K562 (cell line): ENCODE measurements around the gene CALB2. TPM values are rescaled to one million over a fixed set of nuclear protein-coding genes. Genes with fewer than 3 reads are reported as not detected.

Source experiments
- ATAC-seq: fragments of 200-7000 bp; cut with Tn5 transposase; 3 replicates; pipeline ENCODE4 v1.9.1; 2020; ENCODE audit warnings: moderate library complexity
- BruUV-seq: library from RNA; stranded (reverse); fragments of 400-500 nt; replicated peaks from 2 replicates; lab custom pipeline; 2021; lab: Mats Ljungman, UMichigan
- CTCF ChIA-PET: fragments of 300-600 bp; formaldehyde crosslinking; extraction: SDS; loops from one replicate; lab custom pipeline; 2021; ENCODE audit warnings: low intra/inter-chr PET ratio; lab: Yijun Ruan, JAX
- POLR2A ChIA-PET: fragments of 300-600, 350-650 bp; sonication (Branson Sonifier 250); formaldehyde crosslinking; extraction: SDS; loops from one replicate; lab custom pipeline; 2021; ENCODE audit warnings: antibody characterized with exemption, inconsistent platforms; lab: Yijun Ruan, JAX
- DNase-seq, 4 experiments: peaks; one replicate each; pipeline versions ENCODE4 v3.0.0 to v3.0.0-alpha.2; 2011 to 2018; ENCODE audit warnings: low spot score in 3 of 4, mixed read lengths in 3 of 4; ENCODE audit errors: extremely low read depth in 1 of 4
- FAIRE-seq: peaks from 2 replicates; lab custom pipeline; 2011; peaks lifted over from hg19 to GRCh38; lab: Jason Lieb, UNC
- H2AFZ ChIP-seq: 2 replicates; pipeline ENCODE4 v1.6.0; 2011; ENCODE audit warnings: low read depth, low read length, control low read depth, inconsistent platforms
- H3K27ac ChIP-seq: fragments of 200-600 bp; 3 replicates; pipeline ENCODE4 v1.8.0; 2011; ENCODE audit warnings: low read depth, mild to moderate bottlenecking, control low read depth, inconsistent platforms, low read length, moderate library complexity, mixed read lengths; ENCODE audit errors: extremely low read depth
- H3K27me3 ChIP-seq, 2 experiments: fragments of 300-600 bp in 1 of 2; 2 replicates in 1 of 2; 3 replicates in 1 of 2; pipeline versions ENCODE4 v1.6.0 to v1.8.0; 2011; ENCODE audit warnings: inconsistent platforms in 2 of 2, low read length in 2 of 2, mild to moderate bottlenecking in 1 of 2, mixed read lengths in 1 of 2, moderate library complexity in 1 of 2; ENCODE audit not compliant: control insufficient read depth in 2 of 2, insufficient read depth in 2 of 2
- H3K36me3 ChIP-seq: fragments of 300-600 bp; 3 replicates; pipeline ENCODE4 v1.8.0; 2011; ENCODE audit warnings: mild to moderate bottlenecking, low read length, inconsistent platforms; ENCODE audit not compliant: control insufficient read depth, insufficient read depth
- H3K4me1 ChIP-seq, 2 experiments: fragments of 200-600 bp in 1 of 2; replicated peaks in 1 of 2; 2 replicates in 1 of 2; 3 replicates in 1 of 2; pipeline versions ENCODE4 v1.5.1 to v1.8.0; 2011; ENCODE audit warnings: inconsistent platforms in 2 of 2, low read length in 2 of 2, mild to moderate bottlenecking in 1 of 2, mixed read lengths in 1 of 2, moderate library complexity in 1 of 2; ENCODE audit not compliant: control insufficient read depth in 2 of 2, insufficient read depth in 2 of 2
- H3K4me2 ChIP-seq: 2 replicates; pipeline ENCODE4 v1.6.1; 2011; ENCODE audit warnings: low read length, control low read depth, inconsistent platforms, mixed read lengths; ENCODE audit not compliant: insufficient read depth
- H3K4me3 ChIP-seq: fragments of 200-600 bp; sonication (generic), shearing (Covaris generic); 2 replicates; pipeline ENCODE4 v1.5.1; 2016; ENCODE audit warnings: control low read depth, inconsistent platforms
- H3K79me2 ChIP-seq: fragments of 200-600 bp; 3 replicates; pipeline ENCODE4 v1.8.0; 2011; ENCODE audit warnings: low read length, inconsistent platforms; ENCODE audit not compliant: control insufficient read depth, insufficient read depth
- H3K9ac ChIP-seq, 2 experiments: 2 replicates each; pipeline versions ENCODE4 v1.6.0 to v1.6.1; 2011; ENCODE audit warnings: low read depth in 2 of 2, low read length in 2 of 2, control low read depth in 1 of 2, inconsistent platforms in 1 of 2, mild to moderate bottlenecking in 1 of 2, mixed read lengths in 1 of 2; ENCODE audit not compliant: insufficient read depth in 1 of 2
- H3K9me1 ChIP-seq: one replicate; pipeline ENCODE4 v1.6.0; 2011; ENCODE audit warnings: inconsistent platforms, mild to moderate bottlenecking, low read length, moderate library complexity; ENCODE audit not compliant: control insufficient read depth, insufficient read depth
- H3K9me3 ChIP-seq: replicated peaks from 2 replicates; pipeline ENCODE4 v1.5.1; 2011; ENCODE audit warnings: low read depth, low read length, inconsistent platforms; ENCODE audit not compliant: control insufficient read depth, insufficient read depth
- H4K20me1 ChIP-seq: replicated peaks from 2 replicates; pipeline ENCODE4 v1.6.1; 2011; ENCODE audit warnings: low read length, inconsistent platforms, mixed read lengths; ENCODE audit not compliant: control insufficient read depth, insufficient read depth
- ARID2 ChIP-seq: fragments of 450-650 bp; IDR thresholded peaks from 2 replicates; pipeline ENCODE4 v1.6.1; 2017; ENCODE audit warnings: antibody characterized with exemption, mild to moderate bottlenecking
- CHCHD3 ChIP-seq: fragments of 250-450 bp; sonication (Bioruptor Pico); IDR thresholded peaks from 2 replicates; pipeline ENCODE4 v2.1.2; 2022; ENCODE audit warnings: mild to moderate bottlenecking
- GATA2 ChIP-seq: sonication (generic); formaldehyde crosslinking; IDR thresholded peaks from 2 replicates; pipeline ENCODE4 v1.4.0; 2020; ENCODE audit warnings: mild to moderate bottlenecking, missing genetic modification reagents
- HIVEP1 ChIP-seq: fragments of 250-450 bp; sonication (Bioruptor Pico); IDR thresholded peaks from 2 replicates; pipeline ENCODE4 v1.4.0; 2020; ENCODE audit warnings: mild to moderate bottlenecking
- ILF3 ChIP-seq: fragments of 450-650 bp; IDR thresholded peaks from 2 replicates; pipeline ENCODE4 v1.6.1; 2018; ENCODE audit warnings: antibody characterized with exemption, mild to moderate bottlenecking, moderate library complexity, borderline replicate concordance
- LARP7 ChIP-seq: fragments of 450-650 bp; IDR thresholded peaks from 2 replicates; pipeline ENCODE4 v1.6.1; 2016
- PHTF2 ChIP-seq: fragments of 250-450 bp; sonication (Bioruptor Pico); IDR thresholded peaks from 2 replicates; pipeline ENCODE4 v1.5.0; 2021; ENCODE audit warnings: mild to moderate bottlenecking
- POLR2AphosphoS2 ChIP-seq: IDR thresholded peaks from 2 replicates; pipeline ENCODE4 v1.6.1; 2012; ENCODE audit warnings: low read length, improper control_type of control experiment
- STAG1 ChIP-seq: sonication (generic); formaldehyde crosslinking; IDR thresholded peaks from 2 replicates; pipeline ENCODE4 v1.5.0; 2020; ENCODE audit warnings: missing genetic modification reagents, borderline replicate concordance
- ZNF224 ChIP-seq: sonication (generic); formaldehyde crosslinking; IDR thresholded peaks from 2 replicates; pipeline ENCODE4 v1.8.0; 2022; ENCODE audit warnings: mild to moderate bottlenecking, missing genetic modification reagents
- ZNF23 ChIP-seq: fragments of 250-450 bp; sonication (Bioruptor Pico); IDR thresholded peaks from 2 replicates; pipeline ENCODE4 v1.4.0; 2020; ENCODE audit warnings: mild to moderate bottlenecking
- ZNF584 ChIP-seq: fragments of 200-800 bp; sonication (Bioruptor generic); IDR thresholded peaks from 2 replicates; pipeline ENCODE4 v1.6.1; 2016; ENCODE audit warnings: low read depth, mild to moderate bottlenecking, missing genetic modification characterization, missing compliant biosample characterization
- WGBS: fragments of 100-300 bp; shearing (Covaris generic); methylation state at CpG from one replicate; pipeline ENCODE4 v1.1.6; 2016; ENCODE audit warnings: low coverage, mixed read lengths; ENCODE audit not compliant: insufficient coverage; ENCODE audit errors: missing lambda C conversion rate; 5-methylcytosine and 5-hydroxymethylcytosine counted together
- in situ Hi-C: fragments of 300-500 bp; cut with MboI; formaldehyde crosslinking; loops from 4 replicates; pipeline ENCODE4 v1.15.0; 2018; ENCODE audit warnings: inconsistent platforms, mixed read lengths
- intact Hi-C: fragments of 100-400 bp; cut with micrococcal nuclease; formaldehyde crosslinking; loops from 2 replicates; pipeline ENCODE4 v1.14.2; 2022
- polyA plus RNA-seq, 8 experiments: library from polyadenylated mRNA; depleted of rRNA in 4 of 8; stranded (reverse) in 5 of 8; unstranded in 3 of 8; fragments of >200 nt; fragmentation: Nextera tagmentation in 2 of 8; fragmentation: Illumina TruSeq in 1 of 8; extraction: Ambion mirVana in 2 of 8; extraction: Trizol in 1 of 8; gene quantifications; 2 replicates each; pipeline versions ENCODE4 v1.2.1 to v1.2.3, GENCODE V29; 2011 to 2014; ENCODE audit warnings: inconsistent platforms in 1 of 8, missing spikeins in 1 of 8
- total RNA-seq, 7 experiments: library from RNA; depleted of rRNA in 6 of 7; stranded (reverse); fragments of >200 nt in 6 of 7; fragmentation: Illumina TruSeq in 2 of 7; extraction: Trizol in 2 of 7; gene quantifications; 2 replicates each; pipeline versions ENCODE4 v1.2.1 to v1.2.3, GENCODE V29; 2011 to 2021; ENCODE audit warnings: low replicate concordance in 1 of 7
- TF ChIP-seq, protein P1 (sequence below): sonication (generic); formaldehyde crosslinking; IDR thresholded peaks from 2 replicates; pipeline ENCODE4 v1.8.0; 2022; ENCODE audit warnings: mild to moderate bottlenecking, missing genetic modification reagents

The CALB2 gene
- total and polyA plus RNA-seq, 9 of the 15 experiments (the other 6 are each of a cell fraction or from before 2014, with no cell fraction given) = not detected

DNA sequence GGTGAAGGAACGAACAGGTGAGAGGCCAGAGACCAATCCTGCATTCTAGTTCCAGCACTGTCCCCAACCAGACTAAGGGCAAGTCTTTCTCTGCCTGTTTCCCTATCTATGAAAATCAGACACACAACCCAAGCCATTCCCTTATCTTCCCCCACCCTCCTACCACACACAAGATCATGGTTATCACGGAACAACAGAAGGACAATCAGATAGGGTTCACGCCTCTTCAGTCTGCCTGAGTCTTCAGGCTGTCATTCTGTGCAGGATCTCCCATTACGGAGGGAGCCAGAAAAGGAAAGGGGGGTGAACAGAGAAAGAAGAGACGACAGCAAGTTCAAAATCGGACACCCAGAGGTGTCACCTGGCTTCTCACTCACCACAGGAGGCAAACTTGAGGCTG is 72.2 kb downstream of the CALB2 start (continued):
- TF ChIP-seq CHCHD3 (CRISPR knock-in tag) (no peak), ZNF584 (CRISPR knock-in tag) (peak; percentile 85), ARID2 (no peak), ILF3 (no peak), HIVEP1 (no peak), ZNF224 (CRISPR knock-in tag) (no peak), POLR2AphosphoS2 (no peak), PHTF2 (CRISPR knock-in tag) (no peak), LARP7 (no peak), GATA2 (CRISPR knock-in tag) (peak; percentile 88)
- TF ChIP-seq, protein P1, sequence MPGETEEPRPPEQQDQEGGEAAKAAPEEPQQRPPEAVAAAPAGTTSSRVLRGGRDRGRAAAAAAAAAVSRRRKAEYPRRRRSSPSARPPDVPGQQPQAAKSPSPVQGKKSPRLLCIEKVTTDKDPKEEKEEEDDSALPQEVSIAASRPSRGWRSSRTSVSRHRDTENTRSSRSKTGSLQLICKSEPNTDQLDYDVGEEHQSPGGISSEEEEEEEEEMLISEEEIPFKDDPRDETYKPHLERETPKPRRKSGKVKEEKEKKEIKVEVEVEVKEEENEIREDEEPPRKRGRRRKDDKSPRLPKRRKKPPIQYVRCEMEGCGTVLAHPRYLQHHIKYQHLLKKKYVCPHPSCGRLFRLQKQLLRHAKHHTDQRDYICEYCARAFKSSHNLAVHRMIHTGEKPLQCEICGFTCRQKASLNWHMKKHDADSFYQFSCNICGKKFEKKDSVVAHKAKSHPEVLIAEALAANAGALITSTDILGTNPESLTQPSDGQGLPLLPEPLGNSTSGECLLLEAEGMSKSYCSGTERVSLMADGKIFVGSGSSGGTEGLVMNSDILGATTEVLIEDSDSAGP (CRISPR knock-in tag) = no peak

DNA sequence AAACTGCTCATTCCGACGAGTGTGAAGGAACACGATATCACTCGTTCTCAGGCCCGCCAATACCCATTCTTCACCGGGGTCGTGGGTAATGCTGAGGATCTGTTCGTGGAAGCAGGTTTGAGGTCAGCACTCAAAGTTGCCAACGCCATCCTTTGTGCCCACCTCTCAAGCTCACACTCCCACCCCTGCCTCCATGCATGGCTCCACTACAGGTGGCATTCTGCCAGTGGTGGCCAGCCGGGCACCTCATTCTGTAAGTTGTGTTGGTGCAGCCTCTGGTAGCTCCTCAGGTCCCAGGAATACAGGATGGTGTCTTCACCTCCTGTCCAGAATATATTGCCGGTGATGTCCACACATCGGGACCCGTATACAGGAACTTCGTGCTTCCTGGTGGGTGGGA is 72.7 kb downstream of the CALB2 start:
- H3K27ac ChIP-seq = no peak overlapping the region
- peak overlapping the region in 1 of 2 experiments; percentile 10; a peak in 2 of 4 replicates for H3K9ac ChIP-seq
- POLR2A ChIA-PET = no interaction called here
- no peak overlapping the region for H2AFZ ChIP-seq
- TF ChIP-seq STAG1 (CRISPR knock-in tag) (no peak), ZNF23 (no peak)
- TF ChIP-seq, all 486 proteins: peak for 0
- Histone ChIP-seq H3K4me2 (peak overlapping the region; percentile 23; the same call in 1 of the 2 replicates), H3K9me1 (peaks cover 3% of the 10 kb centered on the region), H3K4me3 (no peak overlapping the region), H3K27me3 (peaks cover 10 to 48% of the 10 kb centered on the region in 2 experiments), H3K36me3 (no peaks in the 10 kb centered on the region), H4K20me1 (0 out of 2 replicates have a peak, but pooled peaks cover 5% of the 10 kb centered on the region), H3K4me1 (peaks cover 14 to 18% of the 10 kb centered on the region in 2 experiments; a peak in 4 of 5 replicates), H3K79me2 (no peaks in the 10 kb centered on the region), H3K9me3 (no peaks in the 10 kb centered on the region)
- in situ Hi-C loops = no loop called here
- WGBS = 12% methylated on average over 13 of the region's 14 CpGs
- CTCF ChIA-PET = no interaction called here
- ATAC-seq (no peak), DNase-seq (no peak), FAIRE-seq (no peak)
- no TSS peak for BruUV-seq
- intact Hi-C loops = loop anchor here (5.0 kb wide), 1 partner anchor 66 kb away; no protein-coding TSS in a partner anchor
